NCI-H2196 (cell line): ENCODE data around the gene FNIP1.
"Not testable (repeated sequence)": the region's sequence is repeated elsewhere in the genome, so short reads cannot be mapped to it uniquely, and the experiment has no call there.

ENCODE experiments used
- DNase-seq: peaks from one replicate; lab custom pipeline; 2025; ENCODE audit not compliant: unreplicated experiment; lab: John Stamatoyannopoulos, UW

FNIP1 gene

DNA sequence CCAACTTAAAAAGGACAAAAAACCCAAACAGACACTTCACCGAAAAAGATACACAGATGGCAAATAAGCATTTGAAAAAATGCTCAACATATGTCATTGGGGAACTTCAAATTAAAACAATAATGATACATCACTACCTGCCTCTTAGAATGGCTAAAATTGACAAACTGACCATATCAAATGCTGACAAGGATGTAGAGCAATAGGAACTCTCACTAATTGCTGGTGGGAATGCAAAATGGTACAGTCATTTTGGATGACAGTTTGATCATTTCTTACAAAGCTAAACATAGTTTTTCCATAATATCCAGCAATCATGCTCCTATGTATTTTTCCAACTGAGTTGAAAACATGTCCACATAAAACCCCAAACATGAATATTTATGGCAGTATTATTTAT is 102.9 kb downstream of the FNIP1 start:
- no peak for DNase-seq

DNA sequence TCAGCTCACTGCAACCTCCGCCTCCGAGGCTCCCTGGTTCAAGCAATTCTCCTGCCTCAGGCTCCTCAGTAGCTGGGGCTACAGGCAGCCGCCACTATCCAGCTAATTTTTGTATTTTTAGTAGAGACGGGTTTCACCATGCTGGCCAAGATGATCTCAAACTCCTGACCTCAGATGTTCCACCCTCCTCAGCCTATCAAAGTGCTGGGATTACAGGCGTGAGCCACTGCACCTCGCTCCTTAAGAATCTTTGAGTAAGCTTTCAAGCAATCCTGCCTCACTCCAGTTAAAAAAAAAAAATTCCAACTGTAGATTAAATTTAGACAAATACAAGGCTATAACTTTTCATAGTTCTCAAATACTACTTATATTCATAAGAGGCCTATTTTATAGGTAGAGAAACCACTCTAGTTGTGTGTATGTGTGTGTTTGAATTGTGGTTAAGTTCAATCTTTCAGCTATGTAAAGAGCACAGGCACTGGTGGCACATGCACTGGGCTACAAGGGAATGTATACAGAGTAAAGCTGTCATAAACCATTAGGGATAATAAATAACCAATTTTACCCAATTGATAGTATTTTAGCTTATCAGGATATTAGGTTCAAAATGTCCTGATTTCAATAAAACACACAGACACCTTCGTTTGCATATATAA is 111.2 kb downstream of the FNIP1 start:
- DNase-seq: no peak

- no peak for DNase-seq
Observed at GRCh38 chr5:131684595-131684994, 112.2 kb downstream of the FNIP1 start.

- DNase-seq: no peak
Observed at GRCh38 chr5:131684051-131684450, 112.8 kb downstream of the FNIP1 start.

DNA sequence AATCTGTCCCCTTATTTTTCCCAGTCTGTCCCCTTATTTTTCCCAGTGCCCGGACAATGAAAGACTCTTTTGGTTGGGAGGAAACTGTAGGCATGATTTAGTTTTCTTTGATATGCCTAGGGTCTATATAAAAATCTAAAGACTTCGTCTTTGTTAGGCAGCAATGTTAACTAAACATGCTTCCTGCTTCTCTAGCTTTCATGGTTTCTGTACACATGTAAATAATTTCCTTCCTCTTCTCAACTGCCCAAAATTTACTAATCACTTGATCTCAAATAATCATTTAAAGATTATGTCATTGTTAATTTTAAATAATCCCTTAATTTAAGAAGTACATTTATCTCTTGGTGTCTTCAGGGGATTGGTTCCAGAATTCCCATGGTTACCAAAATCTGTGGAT is 114.0 kb downstream of the FNIP1 start:
- no peak for DNase-seq

GRCh38 chr5:131682175-131682574 is 114.6 kb downstream of the FNIP1 start:
- DNase-seq: no peak

DNA sequence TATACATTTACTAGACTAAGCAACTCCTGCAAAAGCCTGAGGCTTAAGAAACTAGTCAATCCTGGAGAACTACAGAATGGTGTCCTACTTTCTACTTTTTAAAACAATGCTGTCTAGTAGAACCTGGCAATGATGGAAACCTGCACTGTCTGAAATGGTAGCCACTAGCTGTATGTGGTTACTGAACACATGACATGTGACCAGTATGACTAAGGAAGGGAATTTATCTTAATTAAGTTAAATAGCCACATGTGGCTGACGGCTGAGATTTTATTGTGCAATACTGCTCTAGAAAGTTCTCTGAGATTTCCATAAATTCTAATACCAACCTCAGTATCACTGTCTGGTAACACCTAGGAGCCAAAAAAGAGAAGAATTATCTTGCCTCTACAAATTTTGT is 116.9 kb downstream of the FNIP1 start:
- DNase-seq: no peak

GRCh38 chr5:131678273-131678672 is 118.5 kb downstream of the FNIP1 start:
- DNase-seq: not testable (repeated sequence)

GRCh38 chr5:131677115-131677514 is 119.7 kb downstream of the FNIP1 start:
- DNase-seq: no peak

GRCh38 chr5:131672776-131673175 is 124.0 kb downstream of the FNIP1 start:
- DNase-seq: no peak

- DNase-seq: peak; percentile 43
Observed at GRCh38 chr5:131671994-131672655, 124.7 kb downstream of the FNIP1 start.

DNA sequence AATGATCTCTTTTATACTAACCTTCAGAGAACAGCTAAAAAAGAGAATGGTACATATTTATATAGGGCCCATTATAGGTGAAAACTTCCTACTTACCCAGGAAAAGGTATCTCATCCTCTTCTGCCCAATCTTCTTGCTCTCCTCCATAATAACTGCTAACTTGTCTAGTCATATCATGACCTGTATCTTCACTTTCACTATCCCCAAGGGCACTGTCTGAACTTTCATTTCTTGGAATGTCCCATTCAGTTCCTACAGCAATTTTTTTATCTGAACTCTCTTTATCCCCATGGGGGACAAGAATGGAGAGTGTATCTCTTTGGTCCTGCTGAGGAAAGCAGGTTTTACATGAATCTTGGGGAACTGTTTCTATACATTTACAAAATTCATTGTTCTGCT is 125.4 kb downstream of the FNIP1 start:
- no peak for DNase-seq

DNA sequence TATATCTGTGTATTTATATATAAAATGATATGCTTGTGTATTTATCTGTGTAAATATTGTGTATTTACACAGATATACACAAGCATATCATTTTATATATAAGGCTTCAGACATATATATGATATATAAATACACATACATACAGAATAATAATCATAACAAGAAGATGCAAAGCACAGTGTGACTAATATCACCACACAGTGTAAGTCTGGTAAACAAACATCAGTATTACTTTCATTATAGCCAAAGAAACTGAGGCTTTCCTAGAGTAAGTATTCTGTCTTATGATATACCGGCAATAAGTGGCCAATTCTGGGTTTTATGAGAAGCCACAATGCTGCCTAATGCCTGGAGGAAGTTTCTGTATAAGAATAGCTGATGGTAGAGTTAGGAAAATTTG is 131.9 kb downstream of the FNIP1 start:
- no peak for DNase-seq

DNA sequence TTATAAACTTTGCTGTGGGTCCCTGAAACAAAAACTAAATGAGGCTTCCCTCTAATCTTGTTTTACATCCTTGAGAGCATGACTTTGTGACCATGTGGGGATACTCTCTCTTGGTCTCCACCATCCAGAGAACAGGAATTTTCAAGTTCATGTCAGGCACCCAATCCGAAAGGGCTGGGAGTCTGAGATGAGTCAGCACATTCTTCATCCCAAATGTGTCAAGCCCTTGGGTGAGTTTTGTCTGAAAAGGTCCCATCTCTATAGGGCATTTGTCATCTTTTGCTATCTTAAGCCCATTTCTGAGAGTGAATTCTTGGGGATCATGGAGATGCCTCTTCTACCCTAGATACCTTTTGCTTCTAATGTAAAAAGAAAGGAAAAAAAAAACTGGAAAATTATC is 134.9 kb downstream of the FNIP1 start:
- no peak for DNase-seq

DNA sequence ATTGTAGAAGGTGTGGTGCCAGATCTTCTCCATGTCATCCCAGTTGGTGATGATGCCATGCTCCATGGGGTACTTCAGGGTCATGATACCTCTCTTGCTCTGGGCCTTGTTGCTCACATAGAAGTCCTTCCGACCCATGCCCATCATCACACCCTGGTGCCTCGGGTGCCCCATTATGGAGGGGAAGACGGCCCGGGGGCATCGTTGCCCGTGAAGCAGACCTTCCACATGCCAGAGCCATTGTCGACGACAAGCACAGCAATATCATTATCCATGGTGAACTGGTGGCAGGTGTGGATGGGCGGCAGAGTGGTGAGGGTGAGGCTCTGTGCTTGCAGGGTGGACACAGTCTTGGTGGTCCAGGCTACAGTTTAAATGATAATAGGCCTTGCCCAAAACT is 137.0 kb downstream of the FNIP1 start:
- DNase-seq: no peak

GRCh38 chr5:131659290-131659689 is 137.5 kb downstream of the FNIP1 start:
- no peak for DNase-seq

DNA sequence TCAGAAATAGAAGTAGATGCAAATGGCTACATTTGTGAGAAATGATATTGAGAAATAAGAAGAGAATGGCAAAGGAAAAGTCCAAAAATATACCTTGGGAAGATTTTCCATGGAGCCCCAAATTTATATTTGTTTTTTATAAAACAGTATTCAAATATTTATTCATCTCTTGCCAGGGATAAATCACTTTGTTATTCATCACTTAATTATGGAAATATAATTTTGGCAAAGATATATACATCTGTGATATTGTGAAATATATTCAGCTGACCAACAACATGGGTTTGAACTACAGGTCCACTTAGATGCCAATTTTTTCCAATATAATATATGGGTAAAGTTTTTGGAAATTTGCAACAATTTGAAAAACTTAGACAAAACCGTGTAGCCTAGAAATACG is 142.0 kb downstream of the FNIP1 start:
- DNase-seq: no peak

- DNase-seq: no peak
Observed at GRCh38 chr5:131654309-131654708, 142.5 kb downstream of the FNIP1 start.

DNA sequence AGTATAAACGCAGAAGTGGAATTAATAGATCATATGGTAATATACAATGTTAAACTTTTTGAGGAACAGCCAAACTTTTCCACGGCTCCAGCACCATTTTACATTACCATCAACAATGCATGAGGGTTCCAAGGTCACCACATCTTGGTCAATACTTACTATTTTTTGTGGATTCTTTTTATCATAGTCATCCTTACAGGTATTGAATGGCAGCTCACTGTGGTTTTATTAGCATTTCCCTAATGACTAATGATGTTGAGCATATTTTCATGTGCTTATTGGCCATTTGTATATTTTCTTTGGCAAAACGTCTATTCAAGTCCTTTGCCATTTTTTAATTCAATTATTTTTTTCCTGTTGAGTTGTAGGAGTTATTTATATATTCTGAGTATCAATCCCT is 147.7 kb downstream of the FNIP1 start:
- no peak for DNase-seq

- no peak for DNase-seq
Observed at GRCh38 chr5:131647048-131647769, 149.6 kb downstream of the FNIP1 start.

DNA sequence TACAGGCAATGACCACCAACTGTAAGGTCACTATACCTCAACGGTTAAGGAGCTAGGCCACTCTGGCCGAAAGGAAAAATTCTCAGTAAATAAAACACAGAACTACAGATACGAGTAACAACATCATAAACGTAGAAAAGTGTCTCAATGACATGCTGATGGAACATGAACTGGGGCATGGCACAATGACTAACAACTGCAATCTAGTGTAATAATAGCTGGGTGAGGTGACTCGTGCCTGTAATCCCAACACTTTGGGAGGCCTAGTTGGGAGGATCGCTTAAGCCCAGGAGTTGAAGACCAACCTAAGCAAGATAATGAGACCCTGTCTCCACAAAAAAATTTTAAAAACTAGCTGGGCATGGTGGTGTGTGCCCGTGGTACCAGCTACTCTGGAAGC is 152.0 kb downstream of the FNIP1 start:
- DNase-seq: no peak

DNA sequence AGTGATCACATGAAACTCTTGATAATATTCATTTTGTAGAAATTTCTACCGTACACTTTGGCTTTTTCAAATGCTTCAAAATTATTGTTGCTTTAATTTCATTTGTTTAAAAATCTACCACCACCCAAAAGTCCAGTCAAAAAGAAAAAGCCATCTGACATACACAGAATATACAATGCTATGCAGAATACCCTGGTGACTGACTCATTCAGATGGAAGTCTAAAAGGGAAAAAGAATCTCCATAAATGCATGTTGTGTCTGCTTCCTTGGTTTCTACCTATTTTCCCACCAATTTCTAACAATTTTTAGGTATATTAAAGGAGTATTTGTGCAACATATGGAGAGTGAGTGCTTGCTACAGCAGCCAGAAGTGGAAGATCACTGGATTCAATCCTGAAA is 152.4 kb downstream of the FNIP1 start:
- DNase-seq: no peak
